Measurements from ENCODE around the gene ABAT. TPM values are rescaled to one million over a fixed set of nuclear protein-coding genes. Genes with fewer than 3 reads are reported as not detected.

Gene ABAT
- total RNA-seq, 1 experiment from 2014 or later, result 7.3 TPM

DNA sequence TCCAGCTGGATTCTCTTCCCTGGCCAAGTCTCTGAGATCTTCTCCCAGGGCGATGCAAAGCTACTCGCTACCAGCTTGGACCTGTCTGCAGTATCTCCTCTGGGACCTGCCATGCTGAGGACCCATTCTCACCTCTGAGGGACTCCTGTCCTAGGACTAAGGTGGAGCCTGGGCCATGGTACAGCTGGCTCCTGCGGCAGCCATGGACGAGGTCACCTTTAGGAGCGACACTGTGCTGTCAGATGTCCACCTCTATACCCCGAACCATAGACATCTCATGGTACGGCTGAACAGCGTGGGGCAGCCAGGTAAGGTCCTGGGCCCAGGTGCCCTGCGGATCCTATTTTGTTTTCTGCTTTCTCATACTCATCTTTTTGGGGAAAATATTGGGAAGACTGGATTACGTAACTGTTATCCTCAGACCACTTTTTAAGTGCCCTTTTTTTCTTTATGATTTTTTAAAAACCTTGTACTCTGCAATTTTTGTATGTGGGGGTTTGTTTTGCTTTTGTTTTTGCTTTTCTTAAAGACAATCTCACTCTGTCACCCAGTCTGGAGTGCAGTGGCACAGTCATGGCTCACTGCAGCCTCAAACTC is 48.8 kb upstream of the ABAT start:
- H3K23ac ChIP-seq (ENCODE audit: insufficient read length, low read depth, low read length), result no peak overlapping the region

More for the DNA sequence above, 48.8 kb upstream of the ABAT start:
- no peak overlapping the region for H2BK5ac ChIP-seq (ENCODE audit: insufficient read length, low read length)
- H2AK5ac ChIP-seq (ENCODE audit: insufficient read length, low read length), result no peak overlapping the region
- H3K23me2 ChIP-seq (ENCODE audit: insufficient read length, low read depth, low read length, poor library complexity, severe bottlenecking), result peaks cover 3% of the 10 kb centered on the region
- no peak overlapping the region for H4K91ac ChIP-seq (ENCODE audit: insufficient read length, low read depth, low read length)
- no peak overlapping the region for H3K27ac ChIP-seq (ENCODE audit: insufficient read length, low read depth, low read length)
- no peak overlapping the region for H3K14ac ChIP-seq (ENCODE audit: insufficient read depth, low read length)
- H3K79me2 ChIP-seq (ENCODE audit: insufficient read depth, low read length), result peaks cover 8% of the 10 kb centered on the region; the same call in 1 of the 2 replicates
- no peaks in the 10 kb centered on the region for H3K79me1 ChIP-seq (ENCODE audit: insufficient read depth, low read depth, low read length, poor library complexity, severe bottlenecking)
- no peak overlapping the region for H4K5ac ChIP-seq (ENCODE audit: insufficient read length, low read depth, low read length)
- no peaks in the 10 kb centered on the region for H4K20me1 ChIP-seq (ENCODE audit: control insufficient read depth, insufficient read depth, insufficient read length)
- no peaks in the 10 kb centered on the region for H3K27me3 ChIP-seq (ENCODE audit: insufficient read depth, low read length)
- Mint-ChIP-seq H3K36me3 (ENCODE audit: insufficient read depth in 1 of 3, low read depth in 3 of 3) (peaks cover 46 to 66% (median 52%) of the 10 kb centered on the region in 3 experiments), H3K4me3 (no peak overlapping the region), H3K27ac (no peak overlapping the region), H3K9me3 (no peaks in the 10 kb centered on the region), H3K27me3 (ENCODE audit: low read depth) (no peaks in the 10 kb centered on the region), H3K4me1 (peaks cover 5 to 8% of the 10 kb centered on the region in 2 experiments; a peak in 2 of 4 replicates)
- H3T11ph ChIP-seq (ENCODE audit: low read length), result no peak overlapping the region
- DNase-seq, result no peak
- WGBS (ENCODE audit: extremely low coverage, insufficient read length, low lambda C conversion rate), result no CpG with 5 or more reads among the region's 10 CpGs
- H3K4ac ChIP-seq (ENCODE audit: low read depth, low read length), result no peak overlapping the region
- H2AFZ ChIP-seq (ENCODE audit: low read length), result no peak overlapping the region
- H3K4me1 ChIP-seq (ENCODE audit: insufficient read depth, low read length), result no peaks in the 10 kb centered on the region
- H2BK120ac ChIP-seq (ENCODE audit: low read depth, low read length, poor library complexity, severe bottlenecking), result no peak overlapping the region
- H3K56ac ChIP-seq (ENCODE audit: insufficient read length, low read depth, low read length), result no peak overlapping the region
- TF ChIP-seq, protein P1, sequence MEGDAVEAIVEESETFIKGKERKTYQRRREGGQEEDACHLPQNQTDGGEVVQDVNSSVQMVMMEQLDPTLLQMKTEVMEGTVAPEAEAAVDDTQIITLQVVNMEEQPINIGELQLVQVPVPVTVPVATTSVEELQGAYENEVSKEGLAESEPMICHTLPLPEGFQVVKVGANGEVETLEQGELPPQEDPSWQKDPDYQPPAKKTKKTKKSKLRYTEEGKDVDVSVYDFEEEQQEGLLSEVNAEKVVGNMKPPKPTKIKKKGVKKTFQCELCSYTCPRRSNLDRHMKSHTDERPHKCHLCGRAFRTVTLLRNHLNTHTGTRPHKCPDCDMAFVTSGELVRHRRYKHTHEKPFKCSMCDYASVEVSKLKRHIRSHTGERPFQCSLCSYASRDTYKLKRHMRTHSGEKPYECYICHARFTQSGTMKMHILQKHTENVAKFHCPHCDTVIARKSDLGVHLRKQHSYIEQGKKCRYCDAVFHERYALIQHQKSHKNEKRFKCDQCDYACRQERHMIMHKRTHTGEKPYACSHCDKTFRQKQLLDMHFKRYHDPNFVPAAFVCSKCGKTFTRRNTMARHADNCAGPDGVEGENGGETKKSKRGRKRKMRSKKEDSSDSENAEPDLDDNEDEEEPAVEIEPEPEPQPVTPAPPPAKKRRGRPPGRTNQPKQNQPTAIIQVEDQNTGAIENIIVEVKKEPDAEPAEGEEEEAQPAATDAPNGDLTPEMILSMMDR (conservative IDR thresholded peaks at IDR 0.05), result no peak
- H3K4me2 ChIP-seq (ENCODE audit: insufficient read depth, insufficient read length, low read length), result no peak overlapping the region
- H4K8ac ChIP-seq (replicated peaks; ENCODE audit: insufficient read length, low read depth, low read length), result no peak overlapping the region
- no peak overlapping the region for H2BK20ac ChIP-seq (ENCODE audit: low read depth, low read length, poor library complexity, severe bottlenecking)
- H3K9ac ChIP-seq (ENCODE audit: extremely low read depth, insufficient read length, low read length), result no peak overlapping the region
- no peaks in the 10 kb centered on the region for H3K9me3 ChIP-seq (ENCODE audit: control insufficient read depth, low read depth, low read length)
- H3K18ac ChIP-seq (ENCODE audit: insufficient read length, low read depth, low read length), result no peak overlapping the region
- no peak overlapping the region for H2BK15ac ChIP-seq (ENCODE audit: low read depth, low read length)
- H2BK12ac ChIP-seq (ENCODE audit: insufficient read length, low read depth, low read length), result no peak overlapping the region
